ENCODE data around the gene KSR2.

- TF ChIP-seq, protein P1, sequence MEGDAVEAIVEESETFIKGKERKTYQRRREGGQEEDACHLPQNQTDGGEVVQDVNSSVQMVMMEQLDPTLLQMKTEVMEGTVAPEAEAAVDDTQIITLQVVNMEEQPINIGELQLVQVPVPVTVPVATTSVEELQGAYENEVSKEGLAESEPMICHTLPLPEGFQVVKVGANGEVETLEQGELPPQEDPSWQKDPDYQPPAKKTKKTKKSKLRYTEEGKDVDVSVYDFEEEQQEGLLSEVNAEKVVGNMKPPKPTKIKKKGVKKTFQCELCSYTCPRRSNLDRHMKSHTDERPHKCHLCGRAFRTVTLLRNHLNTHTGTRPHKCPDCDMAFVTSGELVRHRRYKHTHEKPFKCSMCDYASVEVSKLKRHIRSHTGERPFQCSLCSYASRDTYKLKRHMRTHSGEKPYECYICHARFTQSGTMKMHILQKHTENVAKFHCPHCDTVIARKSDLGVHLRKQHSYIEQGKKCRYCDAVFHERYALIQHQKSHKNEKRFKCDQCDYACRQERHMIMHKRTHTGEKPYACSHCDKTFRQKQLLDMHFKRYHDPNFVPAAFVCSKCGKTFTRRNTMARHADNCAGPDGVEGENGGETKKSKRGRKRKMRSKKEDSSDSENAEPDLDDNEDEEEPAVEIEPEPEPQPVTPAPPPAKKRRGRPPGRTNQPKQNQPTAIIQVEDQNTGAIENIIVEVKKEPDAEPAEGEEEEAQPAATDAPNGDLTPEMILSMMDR (IDR thresholded peaks at IDR 0.05), result no peak
- no peak for TF ChIP-seq POLR2A (IDR thresholded peaks at IDR 0.05)
Measured at GRCh38 chr12:117921929-117922777, 46.6 kb downstream of the KSR2 start.

Data from testis (tissue), 2 donors.